ENCODE results near the gene USP40.

GRCh38 chr2:233436691-233437438 is 129.7 kb downstream of the USP40 start:
- TF ChIP-seq EZH2 (IDR thresholded peaks at IDR 0.05; ENCODE audit: borderline replicate concordance, insufficient read depth, low read depth, low read length, poor library complexity, severe bottlenecking) (no peak), CTCF (IDR thresholded peaks at IDR 0.05) (no peak)

All from B cell (primary cell).